Esophagus muscularis mucosa (tissue), 4 donors: ENCODE results near the gene SCGB3A1. TPM values are rescaled to one million over a fixed set of nuclear protein-coding genes. Genes with fewer than 3 reads are reported as not detected.

Source experiments
- DNase-seq: peaks from one replicate; pipeline ENCODE4 v3.0.0-alpha.2; 2017; ENCODE audit errors: extremely low spot score
- H3K27ac ChIP-seq, 4 donors: fragments of 200-600 bp; sonication (generic); replicated peaks in 1 of 4; 1 replicate in 3 of 4; 2 replicates in 1 of 4; pipeline ENCODE4 v1.5.1; 2016 to 2019; ENCODE audit warnings: mild to moderate bottlenecking in 1 of 4
- H3K27me3 ChIP-seq, 4 donors: fragments of 200-600 bp; sonication (generic); one replicate each; pipeline versions ENCODE4 v1.5.1 to v1.6.0; 2016 to 2019
- H3K36me3 ChIP-seq, 4 donors: fragments of 200-600 bp; sonication (generic); one replicate each; pipeline ENCODE4 v1.5.1; 2016 to 2019
- H3K4me1 ChIP-seq, 4 donors: fragments of 200-600 bp; sonication (generic); one replicate each; pipeline ENCODE4 v1.5.1; 2016 to 2019
- H3K4me3 ChIP-seq, 4 donors: fragments of 200-600 bp; sonication (generic); 1 replicate in 2 of 4; 2 replicates in 2 of 4; pipeline ENCODE4 v1.5.1; 2016 to 2019; ENCODE audit warnings: mild to moderate bottlenecking in 4 of 4, moderate library complexity in 1 of 4
- H3K9me3 ChIP-seq, 4 donors: fragments of 200-600 bp; sonication (generic); 1 replicate in 3 of 4; 2 replicates in 1 of 4; pipeline ENCODE4 v1.5.1; 2016 to 2019
- EP300 ChIP-seq: sonication (generic); formaldehyde crosslinking; IDR thresholded peaks from one replicate; pipeline ENCODE4 v1.6.1; 2017; ENCODE audit warnings: antibody characterized with exemption
- POLR2A ChIP-seq: fragments of 450-650 bp; IDR thresholded peaks from one replicate; pipeline ENCODE4 v1.6.1; 2017; ENCODE audit warnings: antibody characterized with exemption, moderate library complexity, mild to moderate bottlenecking, low read depth
- POLR2AphosphoS5 ChIP-seq, 2 donors: sonication (generic); formaldehyde crosslinking; IDR thresholded peaks; one replicate each; pipeline ENCODE4 v1.6.1; 2017; ENCODE audit warnings: antibody characterized with exemption in 2 of 2
- WGBS: methylation state at CpG from one replicate; pipeline ENCODE4 v1.1.5; 2018; 5-methylcytosine and 5-hydroxymethylcytosine counted together
- intact Hi-C: fragments of 100-400 bp; cut with DNase I; formaldehyde crosslinking; loops from one replicate; pipeline ENCODE4 v1.15.1; 2023
- total RNA-seq, 4 donors: library from RNA; depleted of rRNA; stranded (reverse); fragments of >200 nt; gene quantifications; one replicate each; pipeline versions ENCODE4 v1.1.0 to v1.2.1, GENCODE V29; 2016
- TF ChIP-seq, protein P1 (sequence below), 3 experiments: fragments of 200-600 bp in 2 of 3; fragments of 450-650 bp in 1 of 3; sonication (generic) in 2 of 3; IDR thresholded peaks; one replicate each; pipeline ENCODE4 v1.5.1; 2017 to 2019; ENCODE audit warnings: antibody characterized with exemption in 3 of 3, mild to moderate bottlenecking in 2 of 3, moderate library complexity in 1 of 3

SCGB3A1 gene
- total RNA-seq, 4 donors from 2014 or later, result 1.9 to 2.4 TPM; not detected in 2

DNA sequence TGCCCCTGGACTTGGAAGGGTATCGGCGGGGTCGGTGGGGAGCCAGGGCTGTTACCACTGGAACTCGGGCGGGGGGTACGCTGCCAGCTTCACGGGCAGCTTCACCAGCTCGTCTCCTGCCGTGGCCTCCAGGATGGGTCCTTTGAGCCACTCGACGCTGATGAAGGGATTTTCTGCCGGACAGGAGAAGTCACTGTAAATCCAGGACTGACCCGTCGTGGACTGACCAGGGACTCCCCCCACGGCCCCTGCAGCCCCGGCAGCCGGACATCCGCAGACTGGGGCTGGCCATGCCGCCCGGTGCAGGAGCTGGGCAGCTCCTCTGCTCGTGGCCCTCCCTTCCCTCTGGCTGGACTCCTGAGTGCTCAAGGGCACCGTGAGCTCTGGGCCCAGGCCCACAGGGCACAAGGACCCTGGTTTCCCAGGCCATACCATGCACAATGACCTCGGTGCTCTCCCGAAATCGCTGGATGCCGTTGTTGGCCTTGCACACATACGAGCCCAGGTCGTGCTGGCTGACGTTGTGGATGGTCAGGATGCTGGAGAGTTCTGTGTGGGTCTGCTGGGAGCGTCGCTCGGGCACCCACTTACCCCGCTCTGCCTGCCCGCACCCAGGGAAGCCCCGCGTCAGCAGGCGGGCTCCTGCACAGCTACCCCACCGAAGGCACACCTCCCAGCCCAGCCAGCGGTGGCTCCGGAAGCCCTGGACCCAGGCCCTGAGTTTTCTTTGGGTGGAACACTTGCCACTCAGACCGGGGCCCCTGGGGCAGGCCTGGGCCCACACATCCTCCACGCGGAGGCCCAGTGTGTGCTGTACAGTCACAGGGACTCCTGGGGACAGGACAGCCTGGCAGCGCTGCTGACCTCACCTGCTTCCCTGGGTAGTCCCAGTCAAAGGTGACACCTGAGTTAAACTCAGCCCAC is 37.8 kb upstream of the SCGB3A1 start:
- Histone ChIP-seq H3K4me3 (no peak overlapping the region), H3K27ac (no peak overlapping the region), H3K36me3 (peaks cover 0 to 3% (median 0%) of the 10 kb centered on the region in 4 donors), H3K27me3 (peaks cover 0 to 54% (median 0%) of the 10 kb centered on the region in 4 donors), H3K4me1 (peaks cover 0 to 5% (median 0%) of the 10 kb centered on the region in 4 donors), H3K9me3 (no peaks in the 10 kb centered on the region)
- intact Hi-C loops, result no loop called here
- WGBS, result 90% methylated on average over 16 of the region's 44 CpGs
- DNase-seq, result no peak
- TF ChIP-seq POLR2A (no peak), POLR2AphosphoS5 (IDR thresholded peaks at IDR 0.05) (no peak), EP300 (no peak)
- TF ChIP-seq, protein P1, sequence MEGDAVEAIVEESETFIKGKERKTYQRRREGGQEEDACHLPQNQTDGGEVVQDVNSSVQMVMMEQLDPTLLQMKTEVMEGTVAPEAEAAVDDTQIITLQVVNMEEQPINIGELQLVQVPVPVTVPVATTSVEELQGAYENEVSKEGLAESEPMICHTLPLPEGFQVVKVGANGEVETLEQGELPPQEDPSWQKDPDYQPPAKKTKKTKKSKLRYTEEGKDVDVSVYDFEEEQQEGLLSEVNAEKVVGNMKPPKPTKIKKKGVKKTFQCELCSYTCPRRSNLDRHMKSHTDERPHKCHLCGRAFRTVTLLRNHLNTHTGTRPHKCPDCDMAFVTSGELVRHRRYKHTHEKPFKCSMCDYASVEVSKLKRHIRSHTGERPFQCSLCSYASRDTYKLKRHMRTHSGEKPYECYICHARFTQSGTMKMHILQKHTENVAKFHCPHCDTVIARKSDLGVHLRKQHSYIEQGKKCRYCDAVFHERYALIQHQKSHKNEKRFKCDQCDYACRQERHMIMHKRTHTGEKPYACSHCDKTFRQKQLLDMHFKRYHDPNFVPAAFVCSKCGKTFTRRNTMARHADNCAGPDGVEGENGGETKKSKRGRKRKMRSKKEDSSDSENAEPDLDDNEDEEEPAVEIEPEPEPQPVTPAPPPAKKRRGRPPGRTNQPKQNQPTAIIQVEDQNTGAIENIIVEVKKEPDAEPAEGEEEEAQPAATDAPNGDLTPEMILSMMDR (IDR thresholded peaks at IDR 0.05), result no peak

DNA sequence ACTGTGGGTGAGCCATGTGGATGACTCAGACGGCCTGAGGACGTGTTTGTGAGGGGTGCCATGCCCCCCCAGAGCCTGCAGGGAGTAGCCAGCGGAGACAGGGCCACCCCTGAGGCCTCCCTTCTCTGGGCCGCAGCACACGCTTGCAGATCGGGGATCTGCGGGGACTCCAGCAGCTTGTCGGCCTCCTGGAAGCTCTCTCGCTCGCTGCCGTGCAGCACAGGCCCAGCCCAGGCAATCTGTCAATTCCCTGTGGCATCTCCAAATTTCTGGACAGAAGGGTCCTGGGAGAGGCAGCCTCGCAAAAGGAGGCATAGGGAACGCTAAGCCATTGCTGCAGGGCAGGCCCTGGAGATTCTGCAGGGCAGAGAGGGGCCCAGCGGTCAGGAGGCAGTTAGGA is 36.9 kb upstream of the SCGB3A1 start:
- Histone ChIP-seq H3K4me3 (no peak overlapping the region), H3K27me3 (peaks cover 0 to 46% (median 0%) of the 10 kb centered on the region in 4 donors), H3K4me1 (peaks cover 0 to 5% (median 2%) of the 10 kb centered on the region in 4 donors), H3K36me3 (peaks cover 0 to 3% (median 0%) of the 10 kb centered on the region in 4 donors), H3K9me3 (no peaks in the 10 kb centered on the region), H3K27ac (no peak overlapping the region)
- no peak for DNase-seq
- intact Hi-C loops, result no loop called here
- 86% methylated on average over 12 of the region's 14 CpGs for WGBS
- TF ChIP-seq POLR2AphosphoS5 (IDR thresholded peaks at IDR 0.05) (no peak), POLR2A (no peak), EP300 (no peak)
- TF ChIP-seq, protein P1 (IDR thresholded peaks at IDR 0.05), result no peak

DNA sequence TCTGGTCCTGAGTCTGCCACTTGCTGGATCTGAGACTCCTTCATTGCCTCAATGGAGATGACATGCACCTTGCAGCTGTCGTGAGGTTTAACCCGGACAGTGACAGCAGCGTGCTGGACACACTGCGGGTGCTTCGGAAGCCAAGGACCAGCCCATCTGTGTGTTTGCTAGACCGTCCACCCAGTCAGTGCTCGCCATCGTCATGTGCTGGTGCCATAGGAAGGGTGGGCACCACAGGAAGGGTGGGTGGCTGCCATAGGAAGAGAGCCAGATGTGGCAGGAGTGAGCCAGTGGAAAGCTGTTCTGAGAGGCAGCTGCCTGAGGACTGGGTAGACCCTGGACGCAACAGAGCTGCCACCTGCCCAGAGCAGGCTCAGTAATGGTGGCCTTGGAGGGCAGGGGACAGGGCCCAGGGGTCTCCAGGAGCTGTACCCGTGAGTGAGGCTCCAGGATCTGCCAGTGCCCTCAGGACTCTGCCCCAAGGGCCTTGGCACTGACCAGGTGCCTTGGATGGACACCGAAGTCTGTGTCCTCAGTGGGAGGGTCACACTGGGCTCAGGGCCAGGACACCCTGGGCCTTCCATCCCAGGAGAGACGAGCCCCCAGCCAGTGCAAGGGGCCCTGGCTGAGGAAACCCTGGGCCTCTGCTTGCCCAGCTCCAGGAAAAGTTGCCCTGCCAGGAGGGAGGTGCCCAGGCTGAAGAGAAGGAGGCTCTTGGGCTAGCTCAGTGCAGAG is 36.3 kb upstream of the SCGB3A1 start:
- H3K27me3 ChIP-seq, result peaks cover 0 to 40% (median 0%) of the 10 kb centered on the region in 4 donors
- no peak overlapping the region for H3K27ac ChIP-seq
- no peak for DNase-seq
- TF ChIP-seq POLR2AphosphoS5 (IDR thresholded peaks at IDR 0.05), result no peak
- TF ChIP-seq, protein P1 (IDR thresholded peaks at IDR 0.05), result no peak
- TF ChIP-seq EP300, result no peak
- TF ChIP-seq POLR2A, result no peak
- H3K4me1 ChIP-seq, result peaks cover 0 to 5% (median 2%) of the 10 kb centered on the region in 4 donors
- peaks cover 0 to 3% (median 0%) of the 10 kb centered on the region in 4 donors for H3K36me3 ChIP-seq
- intact Hi-C loops, result no loop called here
- WGBS, result 92% methylated on average over 5 of the region's 12 CpGs
- no peaks in the 10 kb centered on the region for H3K9me3 ChIP-seq
- no peak overlapping the region for H3K4me3 ChIP-seq

DNA sequence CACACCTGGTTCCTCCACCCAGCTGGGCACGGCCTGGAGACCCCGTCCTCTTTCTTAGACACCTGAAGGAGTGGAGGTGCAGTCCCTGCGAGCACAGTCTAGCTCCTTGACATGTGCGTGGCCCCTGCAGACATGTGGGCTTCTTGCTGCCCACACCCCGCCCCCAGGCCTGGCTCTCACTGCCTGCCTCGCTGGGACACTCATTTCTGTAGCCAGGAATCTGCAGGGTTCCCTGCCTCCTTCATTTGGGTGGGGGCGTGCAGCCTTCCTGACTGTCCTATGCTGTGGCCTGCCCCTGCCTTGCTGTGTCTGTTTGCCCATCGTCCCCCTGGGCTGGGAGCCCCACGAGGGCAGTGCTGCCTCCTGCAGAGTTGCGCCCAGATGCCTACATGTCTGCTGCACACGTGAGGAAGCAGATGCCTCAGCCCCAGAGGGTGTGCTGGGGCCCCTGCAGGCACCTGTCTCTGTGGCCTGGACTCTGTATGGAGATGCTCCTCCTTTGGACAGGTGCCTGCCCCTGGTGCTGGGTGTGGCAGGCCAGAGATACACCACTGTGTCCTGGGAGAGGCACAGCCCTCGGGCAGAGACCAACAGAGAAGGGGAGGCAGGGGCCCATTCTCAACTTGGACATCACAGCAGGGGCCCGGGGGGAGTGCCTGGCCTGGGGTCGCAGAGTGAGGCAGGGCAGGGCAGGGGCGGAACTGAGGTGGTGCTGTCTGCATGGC is 35.5 kb upstream of the SCGB3A1 start:
- WGBS, result 80% methylated on average over 9 of the region's 15 CpGs
- intact Hi-C loops, result no loop called here
- Histone ChIP-seq H3K27ac (no peak overlapping the region), H3K36me3 (peaks cover 0 to 3% (median 0%) of the 10 kb centered on the region in 4 donors), H3K27me3 (peaks cover 0 to 33% (median 0%) of the 10 kb centered on the region in 4 donors), H3K4me3 (no peak overlapping the region), H3K9me3 (no peaks in the 10 kb centered on the region), H3K4me1 (peaks cover 0 to 5% (median 2%) of the 10 kb centered on the region in 4 donors)
- no peak for TF ChIP-seq EP300
- no peak for DNase-seq
